ENCODE data around the gene C19orf73.

The C19orf73 gene

GRCh38 chr19:49120868-49121267, 1.9 kb upstream of the C19orf73 start:
- DNase-seq = no peak

GRCh38 chr19:49120325-49120683, 1.4 kb upstream of the C19orf73 start:
- DNase-seq = peak in 1 of 3 experiments; percentile 43

GRCh38 chr19:49119411-49120324, 725 bp upstream of the C19orf73 start, which contains the start of gene PPFIA3:
Gene PPFIA3, plus strand, starts transcription at chr19:49119544. Its CDS starts 8,330 bp downstream, at chr19:49127874.
- peak; percentile 37 to 51 (median 46) for DNase-seq

DNA sequence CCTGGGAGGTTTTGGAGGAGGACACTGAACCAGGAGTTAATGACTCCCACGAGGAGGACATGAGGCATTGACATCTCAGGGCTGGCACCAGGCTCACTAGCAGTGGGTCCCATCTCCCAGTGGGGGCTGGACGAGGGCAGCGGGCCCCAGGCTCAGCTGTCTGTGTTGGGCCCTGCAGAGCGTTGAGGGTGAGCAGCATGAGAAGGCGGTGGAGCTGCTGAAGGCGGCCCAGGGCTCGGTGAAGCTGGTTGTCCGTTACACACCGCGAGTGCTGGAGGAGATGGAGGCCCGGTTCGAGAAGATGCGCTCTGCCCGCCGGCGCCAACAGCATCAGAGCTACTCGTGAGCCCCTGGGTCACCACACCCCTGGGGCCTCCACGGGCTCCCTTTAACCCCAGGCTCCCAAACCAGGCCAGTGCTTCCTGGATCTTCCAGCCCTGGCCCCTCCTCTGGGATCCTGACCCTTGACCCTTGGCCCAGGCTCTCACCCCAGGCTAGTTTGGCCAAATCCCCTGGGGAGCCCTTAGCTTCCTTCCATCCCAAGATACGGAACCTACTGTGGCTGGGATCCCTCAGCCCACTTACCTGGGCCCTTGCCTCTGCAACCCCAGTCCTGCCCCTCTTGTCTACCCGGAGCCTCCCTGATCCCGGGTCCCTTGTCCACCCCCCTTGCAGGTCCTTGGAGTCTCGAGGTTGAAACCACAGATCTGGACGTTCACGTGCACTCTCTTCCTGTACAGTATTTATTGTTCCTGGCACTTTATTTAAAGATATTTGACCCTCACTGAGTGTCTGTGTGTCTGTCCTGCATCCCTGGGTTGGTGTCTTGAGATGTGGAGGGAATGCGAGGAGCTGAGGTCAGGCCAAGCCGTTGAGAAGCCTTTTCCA, 1.0 kb downstream of the C19orf73 start:
- no peak for DNase-seq

DNA sequence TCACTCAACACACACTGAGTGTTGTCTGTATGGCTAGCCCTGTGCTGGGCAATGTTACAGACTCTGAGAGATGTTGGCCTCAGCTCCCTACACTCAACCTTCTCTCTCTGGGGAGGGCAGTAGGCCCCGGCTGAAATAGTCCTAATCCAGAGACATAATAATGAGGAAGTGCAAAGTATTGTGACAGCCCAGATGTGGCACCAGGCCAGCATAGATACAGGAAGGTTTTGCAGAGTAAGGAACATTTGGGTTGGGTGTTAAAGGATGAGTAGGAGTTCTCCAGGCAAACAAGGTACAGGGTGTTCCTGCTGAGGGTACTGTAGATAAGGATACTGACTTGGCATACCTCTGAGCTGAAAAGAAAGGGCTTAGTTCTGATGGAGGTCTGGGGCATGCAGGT, 2.4 kb downstream of the C19orf73 start:
- DNase-seq = no peak

DNA sequence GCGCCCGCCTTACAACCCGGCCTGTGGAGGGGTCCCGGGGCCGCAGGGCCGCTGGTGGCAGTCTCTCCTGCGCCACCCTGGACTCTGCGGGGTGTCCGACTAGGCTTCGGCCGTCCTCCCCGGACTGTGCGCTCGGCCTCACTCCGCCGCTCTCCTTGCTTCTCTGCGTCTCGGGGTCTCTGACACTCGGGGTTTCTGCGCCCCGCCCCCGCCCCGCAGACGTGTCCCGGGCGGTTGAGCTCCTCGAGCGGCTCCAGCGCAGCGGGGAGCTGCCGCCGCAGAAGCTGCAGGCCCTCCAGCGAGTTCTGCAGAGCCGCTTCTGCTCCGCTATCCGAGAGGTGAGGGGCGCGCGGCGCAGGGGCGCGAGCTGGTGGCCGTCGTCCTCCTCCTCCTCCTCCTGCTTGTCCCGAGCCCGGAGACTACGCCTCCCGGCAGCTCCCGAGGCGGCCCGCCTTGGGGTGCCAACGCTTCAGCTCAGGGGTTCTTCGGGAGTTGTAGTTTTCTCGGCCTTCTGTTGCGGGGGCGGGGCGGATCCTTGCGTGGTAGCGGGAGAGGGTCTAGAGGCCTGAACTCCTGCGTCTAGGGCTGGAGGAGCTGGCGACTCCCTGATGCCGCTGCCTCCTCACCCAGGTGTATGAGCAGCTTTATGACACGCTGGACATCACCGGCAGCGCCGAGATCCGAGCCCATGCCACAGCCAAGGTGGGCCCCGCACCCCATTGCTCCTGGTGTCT, 4.1 kb downstream of the C19orf73 start:
- DNase-seq = peak; percentile 50 to 69 (median 68)

- peak; percentile 76 to 84 (median 83) for DNase-seq
Observed at GRCh38 chr19:49113762-49114629, 4.9 kb downstream of the C19orf73 start, which contains the start of gene LIN7B. Gene LIN7B, plus strand, starts transcription at chr19:49114370. Its CDS starts 35 bp downstream, at chr19:49114405.

- no peak for DNase-seq
Observed at GRCh38 chr19:49111218-49111998, 7.5 kb downstream of the C19orf73 start.

GRCh38 chr19:49110567-49110966, 8.4 kb downstream of the C19orf73 start:
- DNase-seq = no peak

DNA sequence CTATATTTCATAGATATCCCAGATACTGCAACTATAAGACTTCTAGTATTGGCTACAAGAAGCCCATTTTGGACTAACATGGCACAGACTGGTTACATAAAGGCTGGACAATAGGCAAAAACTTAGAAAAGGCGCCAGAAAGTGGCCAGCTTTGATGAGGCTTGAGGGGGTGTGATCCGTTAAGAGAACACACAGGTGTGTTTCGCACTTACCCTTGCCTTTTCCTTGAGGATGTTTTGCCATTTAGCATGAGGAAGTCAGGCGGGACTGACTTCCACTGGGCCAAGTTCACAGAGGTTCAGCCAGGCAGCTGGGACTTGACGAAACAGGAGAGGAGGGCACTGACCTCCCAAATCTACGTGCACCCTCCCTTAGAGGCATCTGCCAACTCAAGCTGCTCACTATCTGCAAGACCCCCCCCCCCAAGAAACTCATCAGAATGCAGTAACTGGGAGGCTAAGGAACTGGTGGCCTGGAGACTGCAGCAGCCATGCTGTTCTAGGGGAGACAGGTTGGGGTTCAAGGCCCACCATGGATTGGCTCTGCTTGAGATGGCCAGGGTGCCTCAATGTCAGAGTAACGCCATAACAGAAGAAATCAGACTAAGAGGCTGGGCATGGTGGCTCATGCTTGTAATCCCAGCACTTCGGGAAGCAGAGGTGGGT, 9.2 kb downstream of the C19orf73 start:
- no peak for DNase-seq

GRCh38 chr19:49109051-49109450, 9.9 kb downstream of the C19orf73 start:
- no peak for DNase-seq

- DNase-seq = no peak
Observed at GRCh38 chr19:49107625-49108459, 11.1 kb downstream of the C19orf73 start.

- peak; percentile 11 to 53 (median 50) for DNase-seq
Observed at GRCh38 chr19:49106648-49107135, 12.3 kb downstream of the C19orf73 start.

DNA sequence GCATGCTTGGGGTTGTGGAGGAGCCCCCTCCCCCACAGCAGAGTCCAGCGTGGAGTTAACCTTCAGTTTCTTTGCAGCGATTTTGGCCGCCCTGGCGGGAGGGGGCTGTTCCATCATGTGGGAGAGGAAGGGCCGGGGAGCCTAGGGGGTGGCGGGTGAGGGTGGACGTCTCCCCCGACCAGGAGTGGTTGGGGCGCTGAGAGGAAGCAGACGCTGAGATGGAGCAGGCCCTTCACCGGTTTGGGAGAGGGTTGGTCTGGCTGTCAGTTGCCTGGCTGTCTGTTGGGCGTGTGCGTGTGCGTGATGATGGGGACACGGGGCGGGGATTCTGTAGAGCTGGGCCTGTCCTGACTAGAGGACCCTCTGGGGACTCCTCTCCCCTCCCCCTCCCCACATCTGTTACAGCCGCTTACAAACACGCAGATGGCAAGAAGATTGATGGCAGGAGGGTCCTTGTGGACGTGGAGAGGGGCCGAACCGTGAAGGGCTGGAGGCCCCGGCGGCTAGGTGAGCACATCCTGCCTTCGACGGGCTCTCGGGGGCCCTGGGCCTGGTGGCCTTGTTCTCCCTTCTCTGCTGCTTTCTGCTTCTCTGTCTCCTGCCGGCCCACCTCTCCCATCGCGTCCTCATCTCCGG, 14.6 kb downstream of the C19orf73 start:
- peak in 1 of 3 experiments; percentile 23 for DNase-seq

DNA sequence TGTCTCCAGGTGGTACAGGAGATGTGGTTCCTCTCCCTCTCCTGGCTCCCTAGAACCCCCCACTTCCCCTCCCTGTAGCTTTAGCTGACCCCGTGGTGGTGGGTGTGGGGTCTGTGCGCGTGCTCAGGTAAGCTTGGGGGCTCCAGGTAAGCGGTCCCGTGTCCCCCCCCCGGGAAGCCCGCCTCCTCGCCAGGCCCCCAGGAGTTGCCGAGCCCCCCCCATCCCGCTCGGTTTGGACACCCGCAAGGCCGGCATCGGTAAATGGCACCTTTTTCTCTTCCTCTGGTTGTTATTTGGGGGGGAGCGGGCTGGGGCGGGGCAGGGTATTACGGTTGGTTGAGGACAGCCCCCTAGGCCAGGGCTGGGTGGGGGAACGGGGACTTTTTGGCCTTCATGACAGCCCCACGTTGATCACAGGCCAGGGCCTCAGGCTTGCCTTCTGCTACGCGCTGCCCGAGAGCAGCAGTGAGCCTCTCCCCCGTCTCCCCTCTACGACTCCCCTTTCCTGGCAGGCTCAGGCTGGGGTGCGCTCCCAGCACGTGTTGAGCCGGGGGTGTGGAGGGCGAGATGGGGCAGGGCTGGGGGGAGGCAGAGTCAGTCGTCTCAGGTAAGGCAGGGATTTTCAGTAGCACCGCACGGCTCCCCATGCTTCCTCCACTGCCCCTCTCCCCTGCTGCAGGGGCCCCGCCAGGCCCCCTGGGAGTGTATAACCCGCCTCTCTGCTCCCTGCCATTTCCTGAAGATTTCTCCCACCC, 15.4 kb downstream of the C19orf73 start:
- DNase-seq = no peak

- DNase-seq = no peak
Observed at GRCh38 chr19:49102303-49102702, 16.6 kb downstream of the C19orf73 start.

DNA sequence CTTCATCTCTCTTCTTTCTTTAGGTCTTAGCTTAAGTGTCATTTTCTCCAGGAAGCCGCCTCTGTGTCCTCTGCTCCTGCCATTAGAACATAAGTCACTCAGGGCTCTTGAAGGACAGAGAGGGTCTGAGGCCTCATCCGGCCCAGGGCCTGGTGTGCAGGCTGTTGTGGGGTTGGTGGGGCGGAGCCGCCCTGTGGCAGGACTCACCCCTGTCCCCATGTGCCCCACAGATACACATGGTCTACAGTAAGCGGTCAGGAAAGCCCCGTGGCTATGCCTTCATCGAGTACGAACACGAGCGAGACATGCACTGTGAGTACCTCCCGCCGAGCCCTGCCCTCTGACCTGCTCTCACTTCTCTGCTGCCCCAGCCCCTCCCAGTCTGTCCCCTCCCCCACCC, 17.8 kb downstream of the C19orf73 start:
- DNase-seq = no peak

DNA sequence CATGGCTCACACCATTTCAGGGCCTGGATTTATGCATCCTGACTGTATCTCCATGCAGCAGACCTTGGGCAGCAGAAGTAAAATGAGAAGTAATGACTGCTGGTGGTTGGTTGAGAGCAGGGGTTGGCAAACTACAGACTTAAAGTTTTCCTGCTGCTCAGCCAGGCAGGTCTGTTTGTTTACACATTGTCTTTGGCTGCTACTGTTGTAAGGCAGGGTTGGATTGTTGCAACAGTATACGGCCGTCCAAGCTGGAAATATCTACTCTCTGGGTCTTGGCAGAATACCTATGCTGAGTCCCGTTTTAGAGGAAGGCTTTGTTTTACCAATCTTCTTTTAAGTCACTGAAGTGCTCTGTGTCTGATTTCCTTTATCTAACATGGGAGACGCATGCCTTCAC, 20.1 kb downstream of the C19orf73 start:
- no peak for DNase-seq

All from NCI-H1417 (cell line).